DMS53 treated with DMSO at 0.1 percent for 48 hours (cell line): ENCODE results near the gene SCCPDH.
"Not testable (repeated sequence)": the region's sequence is repeated elsewhere in the genome, so short reads cannot be mapped to it uniquely, and the experiment has no call there.

Experiments
- DNase-seq: peaks from one replicate; lab custom pipeline; 2025; ENCODE audit not compliant: unreplicated experiment; lab: John Stamatoyannopoulos, UW

The SCCPDH gene, protein sequence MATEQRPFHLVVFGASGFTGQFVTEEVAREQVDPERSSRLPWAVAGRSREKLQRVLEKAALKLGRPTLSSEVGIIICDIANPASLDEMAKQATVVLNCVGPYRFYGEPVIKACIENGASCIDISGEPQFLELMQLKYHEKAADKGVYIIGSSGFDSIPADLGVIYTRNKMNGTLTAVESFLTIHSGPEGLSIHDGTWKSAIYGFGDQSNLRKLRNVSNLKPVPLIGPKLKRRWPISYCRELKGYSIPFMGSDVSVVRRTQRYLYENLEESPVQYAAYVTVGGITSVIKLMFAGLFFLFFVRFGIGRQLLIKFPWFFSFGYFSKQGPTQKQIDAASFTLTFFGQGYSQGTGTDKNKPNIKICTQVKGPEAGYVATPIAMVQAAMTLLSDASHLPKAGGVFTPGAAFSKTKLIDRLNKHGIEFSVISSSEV

DNA sequence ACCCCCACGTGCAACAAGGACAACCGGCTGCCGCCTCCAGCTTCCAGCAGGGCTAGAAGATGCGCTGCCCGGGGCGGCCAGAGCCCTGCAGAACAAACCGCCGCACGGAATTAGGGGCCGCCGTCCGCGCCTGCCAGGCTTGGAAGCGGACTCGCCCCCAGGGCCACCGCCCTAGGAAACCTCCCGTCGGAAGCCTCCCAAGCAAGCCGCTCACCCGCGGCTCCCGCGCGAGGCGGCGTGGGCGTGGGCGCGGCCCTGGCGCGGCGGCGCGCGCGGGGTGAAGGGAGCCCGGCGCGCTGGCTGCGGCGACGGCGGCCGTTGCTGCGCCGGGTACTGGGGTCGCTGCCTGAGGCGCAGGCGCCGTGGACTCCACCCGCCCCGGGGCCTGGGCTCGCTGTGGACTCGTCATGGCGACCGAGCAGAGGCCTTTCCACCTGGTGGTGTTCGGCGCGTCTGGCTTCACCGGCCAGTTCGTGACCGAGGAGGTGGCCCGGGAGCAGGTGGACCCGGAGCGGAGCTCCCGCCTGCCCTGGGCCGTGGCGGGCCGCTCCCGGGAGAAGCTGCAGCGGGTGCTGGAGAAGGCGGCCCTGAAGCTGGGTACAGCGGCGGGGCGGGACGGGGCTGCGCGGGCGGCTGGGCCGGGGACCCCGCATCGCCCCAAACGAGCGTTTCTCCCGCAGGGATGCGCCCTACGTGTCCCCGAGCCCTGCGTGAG is at the start of gene SCCPDH:
Gene SCCPDH (plus strand): TSS at position 394 of the 715 bp plus-strand sequence. CDS start 14 bp downstream, at position 408.
- peak; percentile 68 for DNase-seq

- DNase-seq: no peak
Observed at GRCh38 chr1:246677842-246678241, 46.4 kb upstream of the SCCPDH start.

- DNase-seq: no peak
Observed at GRCh38 chr1:246678816-246679793, 45.1 kb upstream of the SCCPDH start.

DNA sequence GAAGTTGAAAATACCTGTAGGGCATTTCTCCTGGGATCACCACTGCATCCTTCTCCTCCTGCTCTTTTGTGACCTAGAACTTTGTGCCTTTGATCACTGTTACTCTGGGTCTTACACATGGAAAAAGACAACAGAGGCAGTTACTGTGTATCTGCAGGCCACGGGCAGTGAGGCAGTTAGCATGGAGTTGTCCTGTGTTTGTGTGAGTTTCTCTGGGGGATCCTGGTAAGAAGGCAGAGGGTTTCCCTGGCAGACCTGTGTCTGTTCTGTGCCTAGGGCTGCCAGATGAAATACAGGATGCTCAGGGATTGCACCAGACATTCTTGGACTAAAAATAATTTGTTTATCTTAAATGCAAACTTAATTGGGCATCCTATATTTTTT is 44.4 kb upstream of the SCCPDH start:
- DNase-seq: no peak

DNA sequence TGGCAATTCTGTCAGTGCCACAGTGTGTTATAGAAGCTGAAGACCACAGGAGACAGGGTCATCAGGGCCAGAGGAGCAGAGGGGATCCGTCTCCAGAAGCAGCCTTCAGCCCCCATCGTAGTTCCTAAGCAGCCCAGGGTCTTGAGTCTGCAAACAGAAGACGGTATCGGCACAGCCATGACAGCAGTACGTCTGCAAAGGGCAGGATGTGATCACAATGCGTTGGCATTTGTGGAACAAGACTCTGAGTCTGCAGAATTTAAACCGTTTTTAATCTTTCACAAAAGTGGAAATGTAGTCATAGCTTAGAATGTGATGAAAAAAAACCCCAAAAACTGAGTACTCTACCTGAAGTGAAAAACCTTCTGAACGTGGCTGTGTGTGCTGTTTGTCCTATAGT is 44.0 kb upstream of the SCCPDH start:
- DNase-seq: no peak

GRCh38 chr1:246680696-246681130 is 43.5 kb upstream of the SCCPDH start:
- no peak for DNase-seq

DNA sequence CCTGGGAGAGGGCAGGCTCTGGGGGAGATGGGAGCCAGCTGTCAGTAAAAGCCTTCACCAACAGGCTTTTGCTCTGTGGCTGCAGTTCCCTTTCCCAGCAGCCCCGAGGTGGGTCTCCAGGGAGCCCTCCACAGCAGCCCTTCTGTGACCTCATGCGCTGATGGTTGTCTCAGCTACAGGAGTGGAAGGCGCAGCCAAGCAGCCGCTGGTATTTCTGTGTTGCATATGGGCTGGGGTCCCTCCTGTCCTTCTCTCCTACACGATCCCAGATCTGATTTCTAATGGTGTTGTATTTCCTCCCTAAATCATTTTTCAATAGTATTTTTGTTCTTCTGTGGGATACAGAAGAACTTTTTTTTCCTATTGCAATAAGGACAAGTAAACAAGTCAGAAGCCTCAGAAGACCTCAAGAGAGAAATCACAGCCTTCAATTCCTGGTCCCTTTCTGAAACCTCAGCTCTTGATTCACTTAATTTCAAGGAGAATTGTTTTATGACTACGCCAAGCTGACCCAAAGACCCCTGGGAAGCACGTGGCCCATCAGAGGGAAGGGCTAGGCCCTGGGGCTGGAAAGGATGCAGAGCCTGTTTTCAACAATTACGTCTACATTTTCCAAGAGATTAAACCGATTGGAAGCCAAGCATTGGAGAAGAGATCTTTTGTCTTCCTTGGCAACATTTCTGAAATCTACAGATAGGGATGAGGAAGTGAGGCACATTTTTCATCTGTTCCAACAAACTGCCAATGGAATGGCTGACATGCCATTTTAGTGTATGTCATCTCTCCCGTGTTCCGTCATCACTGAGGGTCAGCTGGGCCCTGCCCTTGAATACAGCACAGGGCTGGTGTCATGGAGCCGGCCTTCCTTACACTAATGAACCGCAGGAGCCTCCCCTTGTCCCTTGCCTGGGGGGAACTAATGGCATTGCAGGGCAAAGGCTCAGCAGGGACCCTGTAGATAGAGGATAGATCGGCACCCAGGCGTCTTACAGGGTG is 42.0 kb upstream of the SCCPDH start:
- DNase-seq: no peak

- no peak for DNase-seq
Observed at GRCh38 chr1:246683521-246683920, 40.7 kb upstream of the SCCPDH start.

DNA sequence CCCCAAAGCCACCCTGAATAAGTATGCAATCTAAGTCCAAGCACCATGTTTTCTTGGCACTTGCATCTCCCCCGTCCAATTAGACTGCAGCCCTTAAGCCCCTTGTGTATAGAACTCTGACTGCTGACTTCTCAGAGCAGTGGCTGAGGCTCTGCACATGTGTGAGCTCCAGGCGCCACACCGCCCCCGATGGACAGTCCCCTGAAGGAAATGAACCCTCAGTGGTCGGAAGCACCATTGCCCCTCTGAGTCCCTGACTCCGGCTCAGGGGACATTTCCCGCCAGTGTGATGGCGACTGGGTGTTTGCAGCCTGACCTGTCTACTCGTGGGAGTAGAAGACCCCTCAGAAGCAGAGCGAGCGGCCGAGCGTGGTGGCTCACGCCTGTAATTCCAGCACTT is 37.2 kb upstream of the SCCPDH start:
- no peak for DNase-seq

DNA sequence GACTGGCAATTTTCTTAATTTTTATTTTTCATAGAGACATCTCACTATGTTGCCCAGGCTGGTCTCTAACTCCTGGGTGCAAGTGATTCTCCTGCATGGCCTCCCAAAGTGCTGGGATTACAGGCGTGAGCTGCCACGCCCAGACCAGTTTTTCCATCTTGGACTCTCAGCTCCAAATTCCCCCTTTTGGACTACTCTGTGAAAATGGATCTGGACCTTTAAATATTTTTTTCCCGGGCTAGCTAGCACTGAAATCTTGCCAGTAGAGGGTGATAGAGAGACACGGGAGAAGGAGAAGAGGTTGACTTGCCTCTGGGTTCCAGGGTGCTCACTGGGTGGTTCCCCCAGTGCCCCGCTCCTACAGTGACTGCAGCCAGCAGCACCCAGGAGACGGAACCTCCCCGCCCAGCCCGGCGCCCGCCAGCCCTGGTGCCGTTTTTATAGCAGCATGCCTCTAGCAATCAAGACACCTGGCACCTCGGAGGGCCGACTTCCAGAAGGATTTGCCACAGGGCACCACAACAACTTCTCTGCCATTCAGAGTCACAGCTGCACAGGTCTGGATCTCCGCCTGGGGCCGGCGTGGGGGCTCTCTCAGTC is 34.7 kb upstream of the SCCPDH start:
- peak; percentile 59 for DNase-seq

- no peak for DNase-seq
Observed at GRCh38 chr1:246690100-246690499, 34.1 kb upstream of the SCCPDH start.

GRCh38 chr1:246691622-246692495 is 32.4 kb upstream of the SCCPDH start:
- no peak for DNase-seq

- not testable (repeated sequence) for DNase-seq
Observed at GRCh38 chr1:246694213-246694895, 29.9 kb upstream of the SCCPDH start.

DNA sequence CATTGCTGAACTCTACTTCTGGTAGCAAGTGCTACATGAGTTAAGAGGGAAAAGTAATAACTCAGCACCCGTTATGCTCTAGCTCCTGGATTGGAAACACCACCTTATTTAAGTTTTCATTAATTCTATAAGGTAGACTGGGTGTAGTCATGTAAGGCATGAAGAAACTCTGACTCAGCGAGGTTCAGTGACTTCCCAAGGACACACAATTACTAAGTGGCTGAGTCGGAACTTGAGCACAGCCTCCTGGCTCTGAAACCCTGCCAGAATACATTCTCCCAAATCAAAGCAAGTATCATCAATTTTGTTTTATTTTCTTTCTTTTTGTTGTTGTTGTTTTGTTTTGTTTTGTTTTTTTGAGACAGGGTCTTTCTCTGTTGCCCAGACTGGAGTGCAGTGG is 29.1 kb upstream of the SCCPDH start:
- DNase-seq: no peak

- no peak for DNase-seq
Observed at GRCh38 chr1:246695666-246696065, 28.5 kb upstream of the SCCPDH start.

DNA sequence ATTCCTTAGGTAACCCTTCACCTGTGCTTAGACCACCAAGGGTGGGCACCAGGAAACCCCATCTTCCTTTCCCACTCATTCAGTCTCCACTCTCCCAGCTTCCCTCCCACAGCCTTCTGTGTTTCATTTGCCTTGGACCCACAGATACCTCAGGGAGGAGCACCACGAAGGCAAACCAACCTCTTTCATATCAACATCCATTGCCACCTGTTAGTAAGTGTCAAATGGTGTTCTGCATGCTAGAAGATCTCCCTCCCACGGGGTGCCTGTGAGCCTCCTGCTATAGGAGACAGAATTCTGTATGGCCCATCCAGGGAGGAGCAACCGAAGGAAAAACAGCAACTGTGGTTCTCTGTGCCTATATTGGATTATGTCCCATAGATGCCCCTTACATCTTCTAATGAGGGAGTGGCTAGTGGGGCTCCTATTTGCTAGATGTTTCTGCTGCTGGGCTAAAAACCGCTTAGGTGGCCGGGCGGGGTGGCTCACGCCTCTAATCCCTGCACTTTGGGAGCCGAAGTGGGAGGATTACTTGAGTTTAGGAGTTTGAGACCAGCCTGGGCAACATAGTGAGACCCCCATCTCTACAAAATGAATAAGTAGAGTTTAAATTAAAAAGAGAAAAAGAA is 25.6 kb upstream of the SCCPDH start:
- no peak for DNase-seq

DNA sequence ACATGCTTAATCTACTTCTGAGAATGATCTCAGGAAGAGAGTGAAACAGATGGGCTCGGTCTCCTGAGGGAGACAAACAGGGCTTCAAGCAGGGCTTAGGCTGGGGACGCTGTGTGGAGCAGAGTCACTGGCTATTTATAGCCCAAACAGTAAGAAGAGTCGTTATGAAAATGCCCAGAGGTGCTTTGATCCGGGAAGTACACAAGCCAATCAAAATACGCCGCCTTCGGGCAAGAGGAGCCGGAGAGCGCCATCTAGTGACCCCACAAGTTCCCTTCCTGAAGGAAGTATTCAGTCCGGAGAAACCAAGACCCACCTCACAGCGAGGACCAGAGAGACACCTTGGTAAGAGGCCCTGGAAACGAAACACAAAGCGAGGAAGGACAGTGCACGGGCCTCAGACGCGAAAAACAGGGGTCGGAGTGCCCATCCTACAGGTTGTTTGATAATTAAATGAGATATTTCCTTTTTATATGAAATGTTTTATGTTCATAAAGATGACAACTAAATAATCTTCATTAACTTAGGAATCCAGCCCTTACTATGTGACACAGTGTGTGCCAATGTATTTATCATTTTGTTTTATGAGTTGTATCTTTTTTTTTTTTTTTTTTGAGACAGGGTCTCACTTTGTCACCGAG is 25.0 kb upstream of the SCCPDH start:
- peak; percentile 92 for DNase-seq
